Common myeloid progenitor, CD34-positive (primary cell): ENCODE results near the gene KRT26.
"Not testable (repeated sequence)": the region's sequence is repeated elsewhere in the genome, so short reads cannot be mapped to it uniquely, and the experiment has no call there.

Experiments used
- CTCF ChIA-PET: fragments of 350-600 bp; sonication (Branson Sonifier 250); formaldehyde crosslinking; loops from one replicate; lab custom pipeline; 2021; ENCODE audit warnings: antibody characterized with exemption; lab: Charles Lee
- POLR2A ChIA-PET: fragments of 350-600 bp; sonication (Branson Sonifier 250); formaldehyde crosslinking; loops from one replicate; lab custom pipeline; 2021; ENCODE audit warnings: antibody characterized with exemption; lab: Charles Lee
- DNase-seq, 3 donors: peaks; one replicate each; pipeline versions ENCODE4 v3.0.0 to v3.0.0-alpha.2; 2013
- H3K27ac ChIP-seq, 2 experiments: 1 replicate in 1 of 2; 2 replicates in 1 of 2; pipeline ENCODE4 v1.7.0; 2013; ENCODE audit warnings: inconsistent platforms in 2 of 2, low read length in 2 of 2, mild to moderate bottlenecking in 2 of 2, low read depth in 1 of 2, moderate library complexity in 1 of 2; ENCODE audit not compliant: severe bottlenecking in 2 of 2, insufficient read depth in 1 of 2, poor library complexity in 1 of 2
- H3K27me3 ChIP-seq, 5 experiments: replicated peaks in 2 of 5; 1 replicate in 3 of 5; 2 replicates in 2 of 5; pipeline versions ENCODE4 v1.6.1 to v1.7.0; 2013; ENCODE audit warnings: low read length in 4 of 5, mild to moderate bottlenecking in 2 of 5, moderate library complexity in 2 of 5, inconsistent platforms in 1 of 5; ENCODE audit not compliant: insufficient read depth in 5 of 5, control insufficient read depth in 4 of 5
- H3K36me3 ChIP-seq, 4 experiments: 1 replicate in 2 of 4; 2 replicates in 2 of 4; pipeline versions ENCODE4 v1.6.1 to v1.7.0; 2013; ENCODE audit warnings: low read length in 3 of 4, control low read depth in 1 of 4, mild to moderate bottlenecking in 1 of 4; ENCODE audit not compliant: control insufficient read depth in 4 of 4, insufficient read depth in 4 of 4
- H3K4me1 ChIP-seq, 4 experiments: 1 replicate in 3 of 4; 2 replicates in 1 of 4; pipeline versions ENCODE4 v1.6.1 to v1.7.1; 2013; ENCODE audit warnings: low read length in 3 of 4, mild to moderate bottlenecking in 3 of 4, control low read depth in 1 of 4, inconsistent platforms in 1 of 4, moderate library complexity in 1 of 4; ENCODE audit not compliant: control insufficient read depth in 4 of 4, insufficient read depth in 4 of 4; ENCODE audit errors: control extremely low read depth in 1 of 4
- H3K4me3 ChIP-seq, 7 experiments: 1 replicate in 4 of 7; 2 replicates in 3 of 7; pipeline versions ENCODE4 v1.5.1 to v1.7.0; 2013; ENCODE audit warnings: mild to moderate bottlenecking in 7 of 7, low read length in 6 of 7, moderate library complexity in 6 of 7, inconsistent platforms in 2 of 7, low read depth in 2 of 7, control low read depth in 1 of 7; ENCODE audit not compliant: insufficient read depth in 4 of 7, control insufficient read depth in 1 of 7; ENCODE audit errors: extremely low read depth in 1 of 7
- H3K9me3 ChIP-seq, 5 experiments: 1 replicate in 4 of 5; 2 replicates in 1 of 5; pipeline versions ENCODE4 v1.6.1 to v1.7.1; 2013; ENCODE audit warnings: low read length in 4 of 5, mild to moderate bottlenecking in 2 of 5, inconsistent platforms in 1 of 5, low read depth in 1 of 5, moderate library complexity in 1 of 5; ENCODE audit not compliant: control insufficient read depth in 4 of 5, insufficient read depth in 2 of 5; ENCODE audit errors: control extremely low read depth in 1 of 5
- WGBS: methylation state at CpG from one replicate; pipeline ENCODE4 v1.1.5; 2013; ENCODE audit not compliant: insufficient coverage; 5-methylcytosine and 5-hydroxymethylcytosine counted together

Gene KRT26

GRCh38 chr17:40760105-40761016 lies 11.6 kb downstream of the KRT26 start:
- H3K27me3 ChIP-seq, result peaks cover 0 to 13% (median 3%) of the 10 kb centered on the region in 5 experiments
- no peak overlapping the region for H3K27ac ChIP-seq
- ChIA-PET CTCF (no interaction called here), POLR2A (interaction anchor here (0.7 kb wide), 1 partner anchor 33 kb away, joined by 7 read pairs; no protein-coding TSS in a partner anchor)
- no CpG with 5 or more reads among the region's 1 CpG for WGBS
- H3K9me3 ChIP-seq, result peaks cover 9 to 64% (median 27%) of the 10 kb centered on the region in 5 experiments
- H3K4me3 ChIP-seq, result no peak overlapping the region
- no peak for DNase-seq
- H3K36me3 ChIP-seq, result no peaks in the 10 kb centered on the region
- no peaks in the 10 kb centered on the region for H3K4me1 ChIP-seq

GRCh38 chr17:40755231-40755630 lies 16.8 kb downstream of the KRT26 start, which contains the start of gene KRT25:
Gene KRT25 (minus strand): TSS chr17:40755331. CDS start chr17:40755271, 60 bp downstream.
- H3K4me3 ChIP-seq, result no peak within 1 kb of the TSS
- CTCF ChIA-PET, result no interaction called here
- H3K4me1 ChIP-seq, result no peaks in the 10 kb centered on the region
- H3K27ac ChIP-seq, result no peak within 1 kb of the TSS
- peaks cover 3 to 29% (median 9%) of the 10 kb centered on the region in 5 experiments for H3K27me3 ChIP-seq
- H3K9me3 ChIP-seq, result peaks cover 0 to 17% (median 3%) of the 10 kb centered on the region in 5 experiments
- no peak for DNase-seq
- no peaks in the 10 kb centered on the region for H3K36me3 ChIP-seq
- 77% methylated on average over 4 of the region's 4 CpGs for WGBS
- POLR2A ChIA-PET, result no interaction called here

GRCh38 chr17:40753804-40754203 lies 18.2 kb downstream of the KRT26 start:
- WGBS, result 80% methylated on average over 1 of the region's 3 CpGs
- Histone ChIP-seq H3K4me1 (no peaks in the 10 kb centered on the region), H3K36me3 (no peaks in the 10 kb centered on the region), H3K4me3 (no peak overlapping the region), H3K27ac (no peak overlapping the region), H3K27me3 (peaks cover 5 to 38% (median 12%) of the 10 kb centered on the region in 5 experiments), H3K9me3 (peaks cover 0 to 6% (median under 1%) of the 10 kb centered on the region in 5 experiments)
- CTCF ChIA-PET, result no interaction called here
- POLR2A ChIA-PET, result interaction anchor here (0.6 kb wide), 1 partner anchor 94 kb away, joined by 4 read pairs; no protein-coding TSS in a partner anchor
- DNase-seq, result no peak

GRCh38 chr17:40751065-40751464 lies 20.9 kb downstream of the KRT26 start:
- peaks cover 0 to 4% (median 0%) of the 10 kb centered on the region in 5 experiments for H3K9me3 ChIP-seq
- WGBS, result 90% methylated on average over 13 of the region's 14 CpGs
- CTCF ChIA-PET, result no interaction called here
- no peak overlapping the region for H3K4me3 ChIP-seq
- no peaks in the 10 kb centered on the region for H3K36me3 ChIP-seq
- H3K27ac ChIP-seq, result no peak overlapping the region
- peaks cover 5 to 47% (median 16%) of the 10 kb centered on the region in 5 experiments for H3K27me3 ChIP-seq
- H3K4me1 ChIP-seq, result no peaks in the 10 kb centered on the region
- DNase-seq, result no peak
- POLR2A ChIA-PET, result no interaction called here

GRCh38 chr17:40750391-40750790 lies 21.6 kb downstream of the KRT26 start:
- Histone ChIP-seq H3K36me3 (no peaks in the 10 kb centered on the region), H3K9me3 (peaks cover 0 to 4% (median 0%) of the 10 kb centered on the region in 5 experiments), H3K27me3 (peaks cover 3 to 50% (median 15%) of the 10 kb centered on the region in 5 experiments), H3K4me3 (no peak overlapping the region), H3K4me1 (no peaks in the 10 kb centered on the region), H3K27ac (no peak overlapping the region)
- DNase-seq, result no peak
- ChIA-PET CTCF (no interaction called here), POLR2A (no interaction called here)
- 100% methylated on average over 2 of the region's 6 CpGs for WGBS

GRCh38 chr17:40748666-40749065 lies 23.3 kb downstream of the KRT26 start:
- peaks cover 0 to 42% (median 11%) of the 10 kb centered on the region in 5 experiments for H3K27me3 ChIP-seq
- CTCF ChIA-PET, H3K4me1 ChIP-seq, H3K9me3 ChIP-seq, H3K4me3 ChIP-seq, POLR2A ChIA-PET, H3K36me3 ChIP-seq, H3K27ac ChIP-seq, DNase-seq: not testable (repeated sequence)
- WGBS, result no CpG with 5 or more reads among the region's 1 CpG

GRCh38 chr17:40738553-40738952 lies 33.4 kb downstream of the KRT26 start:
- Histone ChIP-seq H3K4me3 (no peak overlapping the region), H3K27ac (no peak overlapping the region), H3K4me1 (no peaks in the 10 kb centered on the region), H3K36me3 (no peaks in the 10 kb centered on the region), H3K9me3 (peaks cover 3 to 16% (median 8%) of the 10 kb centered on the region in 5 experiments), H3K27me3 (peaks cover 2 to 40% (median 13%) of the 10 kb centered on the region in 5 experiments)
- ChIA-PET CTCF (no interaction called here), POLR2A (no interaction called here)
- WGBS, result 61% methylated on average over 3 of the region's 4 CpGs
- DNase-seq, result no peak
